ENCODE data around the gene LGALS12.
"Not testable (repeated sequence)": the region's sequence is repeated elsewhere in the genome, so short reads cannot be mapped to it uniquely, and the experiment has no call there.

The LGALS12 gene

DNA sequence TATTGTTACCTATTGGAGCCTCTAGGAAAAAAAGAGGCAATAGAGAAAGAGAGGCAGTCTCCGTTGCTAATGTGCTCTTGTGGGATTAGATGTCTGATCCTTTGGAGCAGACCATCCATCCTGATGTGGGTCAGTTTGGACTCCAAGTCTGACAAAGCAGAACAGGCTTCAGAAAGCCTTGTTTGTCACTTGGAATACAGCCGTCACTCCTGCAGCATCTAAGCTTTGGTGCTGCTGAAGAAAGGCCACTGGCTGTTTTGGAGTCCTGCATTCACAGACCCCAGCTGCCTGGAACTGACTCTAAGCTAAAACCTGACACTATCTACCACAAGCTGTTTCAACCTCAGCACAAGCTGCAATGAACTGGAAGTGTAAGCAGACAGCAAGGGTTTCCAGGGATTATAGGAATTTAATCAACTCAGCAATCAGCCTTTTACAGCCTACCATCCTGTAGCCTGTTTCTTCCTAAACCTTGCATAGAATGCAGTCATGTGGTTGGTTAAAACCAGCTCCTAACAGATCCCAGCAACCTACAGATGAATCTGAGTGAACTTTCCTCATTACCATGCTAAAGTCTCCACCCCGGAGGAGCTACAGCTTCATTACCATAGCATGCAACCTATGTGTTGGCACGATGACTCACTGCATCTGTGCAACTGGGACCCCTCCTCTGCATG, 27.1 kb downstream of the LGALS12 start:
- FAIRE-seq, result no peak
- TF ChIP-seq, protein P1, sequence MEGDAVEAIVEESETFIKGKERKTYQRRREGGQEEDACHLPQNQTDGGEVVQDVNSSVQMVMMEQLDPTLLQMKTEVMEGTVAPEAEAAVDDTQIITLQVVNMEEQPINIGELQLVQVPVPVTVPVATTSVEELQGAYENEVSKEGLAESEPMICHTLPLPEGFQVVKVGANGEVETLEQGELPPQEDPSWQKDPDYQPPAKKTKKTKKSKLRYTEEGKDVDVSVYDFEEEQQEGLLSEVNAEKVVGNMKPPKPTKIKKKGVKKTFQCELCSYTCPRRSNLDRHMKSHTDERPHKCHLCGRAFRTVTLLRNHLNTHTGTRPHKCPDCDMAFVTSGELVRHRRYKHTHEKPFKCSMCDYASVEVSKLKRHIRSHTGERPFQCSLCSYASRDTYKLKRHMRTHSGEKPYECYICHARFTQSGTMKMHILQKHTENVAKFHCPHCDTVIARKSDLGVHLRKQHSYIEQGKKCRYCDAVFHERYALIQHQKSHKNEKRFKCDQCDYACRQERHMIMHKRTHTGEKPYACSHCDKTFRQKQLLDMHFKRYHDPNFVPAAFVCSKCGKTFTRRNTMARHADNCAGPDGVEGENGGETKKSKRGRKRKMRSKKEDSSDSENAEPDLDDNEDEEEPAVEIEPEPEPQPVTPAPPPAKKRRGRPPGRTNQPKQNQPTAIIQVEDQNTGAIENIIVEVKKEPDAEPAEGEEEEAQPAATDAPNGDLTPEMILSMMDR (IDR thresholded peaks at IDR 0.05; ENCODE audit: insufficient read depth, missing control alignments), result no peak
- DNase-seq (ENCODE audit: insufficient read length, low spot score), result no peak

DNA sequence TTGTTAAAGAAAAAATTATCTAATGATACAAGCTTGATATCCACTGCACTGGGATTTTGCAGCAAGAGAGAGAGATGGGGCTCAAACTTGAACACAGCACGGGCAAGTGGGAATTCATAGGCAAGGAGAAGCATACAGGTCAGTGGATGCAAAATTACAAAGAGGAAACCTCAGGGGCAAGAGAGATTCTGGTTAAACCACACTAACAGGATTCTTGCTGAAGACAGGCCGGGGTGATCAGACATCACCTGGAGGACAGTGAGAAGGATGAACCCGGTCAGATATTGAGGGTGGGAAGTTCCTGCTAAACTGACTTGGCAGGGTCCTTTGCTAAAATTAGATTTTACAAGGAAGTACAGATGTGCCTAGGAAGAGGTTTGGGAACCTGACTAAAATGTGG, 28.2 kb downstream of the LGALS12 start:
- no peak for FAIRE-seq
- TF ChIP-seq, protein P1 (IDR thresholded peaks at IDR 0.05; ENCODE audit: insufficient read depth, missing control alignments), result no peak
- no peak for DNase-seq (ENCODE audit: insufficient read length, low spot score)

DNA sequence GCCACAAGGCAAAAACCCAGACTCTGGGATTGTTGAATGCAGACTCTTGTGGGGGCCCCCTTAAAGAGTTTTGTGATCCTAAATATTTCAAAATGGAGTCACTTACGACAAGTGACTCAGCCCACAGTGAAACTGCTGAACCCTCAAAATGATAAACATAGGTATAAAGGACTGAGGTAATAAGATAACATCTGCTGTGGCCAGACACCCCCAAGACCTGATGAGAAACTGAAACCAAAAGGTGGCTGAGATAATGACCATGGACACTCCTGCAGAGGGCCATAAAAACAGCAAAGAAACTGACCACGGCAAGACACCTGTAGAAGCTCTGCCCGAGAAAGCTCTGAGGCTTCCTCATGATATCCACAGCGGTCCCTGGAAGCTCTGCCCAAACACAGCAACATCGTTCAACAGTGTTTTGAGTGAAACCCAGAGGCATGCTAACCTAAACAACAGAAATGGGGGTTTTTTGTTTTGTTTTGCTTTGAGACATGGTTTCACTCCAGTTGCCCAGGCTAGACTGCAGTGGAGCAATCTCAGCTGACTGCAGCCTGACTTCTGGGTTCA, 29.1 kb downstream of the LGALS12 start:
- no peak for FAIRE-seq
- no peak for DNase-seq (ENCODE audit: insufficient read length, low spot score)
- TF ChIP-seq, protein P1 (IDR thresholded peaks at IDR 0.05; ENCODE audit: insufficient read depth, missing control alignments), result no peak

DNA sequence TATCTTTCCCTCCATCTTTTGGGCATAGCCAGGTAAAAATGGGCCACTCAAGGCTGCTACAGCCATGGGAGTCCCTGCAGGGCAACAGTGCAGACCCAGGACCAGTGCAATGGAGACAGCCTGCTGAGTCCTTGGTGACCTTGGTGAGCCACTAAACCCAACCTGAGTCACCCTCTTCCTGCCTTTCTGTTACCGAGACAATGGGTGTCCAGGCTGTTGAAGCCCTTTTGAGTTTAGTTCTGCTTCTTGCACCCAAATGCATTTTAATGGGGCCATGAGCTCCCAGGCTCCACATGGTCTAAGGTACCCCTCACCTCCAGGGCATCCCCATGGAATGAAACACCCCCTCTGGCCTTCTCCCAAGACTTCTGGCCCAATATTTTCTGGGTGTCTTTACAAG, 29.9 kb downstream of the LGALS12 start:
- no peak for DNase-seq (ENCODE audit: insufficient read length, low spot score)
- no peak for FAIRE-seq
- TF ChIP-seq, protein P1 (IDR thresholded peaks at IDR 0.05; ENCODE audit: insufficient read depth, missing control alignments), result no peak

DNA sequence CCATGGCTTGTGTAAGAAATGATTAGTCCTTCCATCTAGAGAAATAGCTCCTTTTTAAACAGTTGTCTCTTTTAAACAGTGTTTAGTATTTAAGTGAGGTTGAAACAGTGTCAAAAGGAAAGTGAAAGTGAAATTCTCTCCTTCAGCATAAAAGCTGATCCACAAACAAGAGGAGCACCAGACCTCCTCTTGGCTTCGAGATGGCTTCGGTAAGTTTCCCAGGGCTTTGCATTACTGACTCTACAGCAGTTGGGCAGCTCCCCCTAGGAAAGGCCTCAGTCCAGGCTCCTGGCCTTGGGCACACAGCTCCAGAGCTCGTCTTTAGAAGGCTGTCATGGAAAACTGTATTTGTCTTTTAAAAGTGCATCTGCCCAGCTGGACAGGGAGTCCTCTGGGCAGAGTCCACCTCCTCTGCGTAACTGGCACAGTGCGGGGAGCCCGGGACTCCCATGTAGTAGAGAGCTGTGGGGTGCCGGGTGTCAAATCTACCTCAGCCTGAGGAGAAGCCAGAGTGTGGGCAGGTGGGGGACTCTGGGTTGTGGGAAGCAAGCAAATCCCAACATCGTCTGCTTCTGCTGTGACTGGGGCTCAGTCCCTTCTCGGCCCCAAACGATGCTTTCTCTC, 30.9 kb downstream of the LGALS12 start, which contains the start of gene PLAAT4:
Gene PLAAT4 (plus strand): TSS at position 140 of the 624 bp plus-strand sequence. CDS start 61 bp downstream, at position 201.
- DNase-seq (ENCODE audit: insufficient read length, low spot score) (no peak), FAIRE-seq (no peak)
- TF ChIP-seq, protein P1 (IDR thresholded peaks at IDR 0.05; ENCODE audit: insufficient read depth, missing control alignments), result no peak

DNA sequence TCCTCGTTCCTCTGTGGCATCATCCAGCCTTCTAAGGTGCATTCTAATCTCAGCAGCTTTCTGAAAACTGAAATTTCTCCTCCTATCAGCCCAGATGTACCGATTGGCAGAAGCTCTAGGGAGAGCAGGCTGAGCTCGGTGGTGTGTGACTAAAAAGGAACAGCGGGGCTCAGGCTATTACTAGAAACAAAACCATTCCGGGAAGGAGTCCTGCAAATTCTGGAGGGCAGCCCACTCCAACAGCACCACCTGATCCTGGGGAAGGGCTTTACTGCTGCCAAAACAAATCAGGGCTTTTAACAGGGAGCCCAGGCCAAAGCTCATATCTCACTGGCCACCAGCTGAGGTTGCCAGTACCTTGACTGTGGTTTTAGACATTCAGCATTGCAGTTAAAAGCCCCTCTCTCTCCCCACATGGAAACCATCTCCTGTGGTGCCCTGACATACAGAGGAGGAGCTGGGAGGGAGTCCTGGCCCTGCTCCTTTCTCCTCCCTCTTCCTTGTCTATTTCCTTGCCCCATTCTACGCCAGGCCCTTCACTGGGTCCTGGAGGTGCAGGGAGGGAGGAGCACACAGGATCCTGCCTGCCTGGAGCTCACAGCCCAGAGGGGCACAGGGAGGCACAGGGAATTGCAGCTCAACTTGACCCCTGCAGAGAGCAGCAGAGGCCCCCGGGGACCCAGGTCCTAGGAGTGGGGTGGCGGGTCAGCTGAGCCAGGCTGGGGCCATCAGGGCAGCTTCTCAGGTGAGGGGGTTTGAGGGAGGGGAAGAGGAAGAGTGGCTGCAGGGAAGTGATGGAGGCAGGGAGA, 31.6 kb downstream of the LGALS12 start:
- FAIRE-seq (no peak), DNase-seq (ENCODE audit: insufficient read length, low spot score) (no peak)
- TF ChIP-seq, protein P1 (IDR thresholded peaks at IDR 0.05; ENCODE audit: insufficient read depth, missing control alignments), result no peak

DNA sequence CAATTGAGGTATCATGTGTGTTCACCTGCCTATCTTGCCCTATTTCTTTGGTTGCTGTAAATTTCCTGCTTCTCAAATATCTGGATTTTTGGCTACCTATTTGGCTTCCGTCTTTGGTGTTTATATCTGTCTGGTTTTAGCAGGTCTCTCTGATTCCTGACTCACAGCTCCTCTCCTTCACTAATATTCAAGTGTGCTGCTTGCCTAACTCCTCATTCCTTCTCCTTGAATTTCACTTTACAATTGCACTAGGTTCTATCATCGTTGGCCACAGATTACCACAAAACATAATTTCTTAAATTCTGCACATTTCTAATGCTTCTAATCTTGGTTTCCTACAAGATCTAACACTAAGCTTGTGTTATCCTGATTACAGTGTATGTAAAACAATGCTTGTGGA, 36.6 kb downstream of the LGALS12 start:
- not testable (repeated sequence) for FAIRE-seq; DNase-seq (ENCODE audit: insufficient read length, low spot score)

Data from D721Med (cell line).